Smooth muscle cell (in vitro differentiated cells): ENCODE data around the gene KLK5. TPM values are rescaled to one million over a fixed set of nuclear protein-coding genes. Genes with fewer than 3 reads are reported as not detected.
A peak's percentile ranks its signal among the peaks of the same experiment; 100 is the strongest.
"Not testable (repeated sequence)": the region's sequence is repeated elsewhere in the genome, so short reads cannot be mapped to it uniquely, and the experiment has no call there.

Experiments used
- DNase-seq: peaks from one replicate; lab custom pipeline; 2025; ENCODE audit not compliant: unreplicated experiment; lab: John Stamatoyannopoulos, UW
- H2AFZ ChIP-seq: fragments of 200-600 bp; sonication (generic); 2 replicates; pipeline ENCODE4 v1.6.0; 2016; ENCODE audit warnings: antibody characterized with exemption, low read depth, mild to moderate bottlenecking
- H3F3A ChIP-seq: fragments of 200-600 bp; sonication (generic); 2 replicates; pipeline ENCODE4 v1.6.0; 2017; ENCODE audit warnings: antibody characterized with exemption, low read depth
- H3K27ac ChIP-seq: fragments of 200-600 bp; sonication (generic); 2 replicates; pipeline ENCODE4 v1.5.1; 2016; ENCODE audit warnings: low read depth, mild to moderate bottlenecking
- H3K27me3 ChIP-seq: fragments of 200-600 bp; sonication (generic); 2 replicates; pipeline ENCODE4 v1.6.1; 2016; ENCODE audit warnings: low read depth, mild to moderate bottlenecking
- H3K36me3 ChIP-seq: fragments of 200-600 bp; sonication (generic); 2 replicates; pipeline ENCODE4 v1.5.1; 2016; ENCODE audit warnings: low read depth
- H3K4me1 ChIP-seq: fragments of 200-600 bp; sonication (generic); 2 replicates; pipeline ENCODE4 v1.5.1; 2016; ENCODE audit warnings: low read depth
- H3K4me2 ChIP-seq: fragments of 200-600 bp; sonication (generic); 2 replicates; pipeline ENCODE4 v1.6.0; 2016; ENCODE audit warnings: mild to moderate bottlenecking
- H3K4me3 ChIP-seq: fragments of 200-600 bp; sonication (generic); 2 replicates; pipeline ENCODE4 v1.5.1; 2016; ENCODE audit warnings: mild to moderate bottlenecking
- H3K79me2 ChIP-seq: fragments of 200-600 bp; sonication (generic); 2 replicates; pipeline ENCODE4 v1.6.0; 2016; ENCODE audit warnings: low read depth, mild to moderate bottlenecking
- H3K9ac ChIP-seq: fragments of 200-600 bp; sonication (generic); 2 replicates; pipeline ENCODE4 v1.6.0; 2016; ENCODE audit warnings: low read depth
- H3K9me3 ChIP-seq: fragments of 200-600 bp; sonication (generic); replicated peaks from 2 replicates; pipeline ENCODE4 v1.5.1; 2016; ENCODE audit warnings: low read depth
- H4K20me1 ChIP-seq: fragments of 200-600 bp; sonication (generic); 2 replicates; pipeline ENCODE4 v1.6.0; 2016; ENCODE audit warnings: low read depth
- CTCF ChIP-seq: fragments of 200-600 bp; sonication (generic); IDR thresholded peaks from 2 replicates; pipeline ENCODE4 v1.5.1; 2017; ENCODE audit warnings: borderline replicate concordance, mild to moderate bottlenecking, antibody characterized with exemption; ENCODE audit not compliant: insufficient read depth, poor library complexity, severe bottlenecking
- WGBS: methylation state at CpG from one replicate; pipeline ENCODE4 v1.1.7; 2016; ENCODE audit warnings: low lambda C conversion rate; 5-methylcytosine and 5-hydroxymethylcytosine counted together
- polyA plus RNA-seq: library from polyadenylated mRNA; unstranded; fragments of >200 nt; fragmentation: Nextera tagmentation; extraction: Ambion mirVana; gene quantifications from 2 replicates; pipeline ENCODE4 v1.2.1, GENCODE V29; 2016
- total RNA-seq: library from RNA; depleted of rRNA; stranded (reverse); fragments of >200 nt; gene quantifications from 2 replicates; pipeline ENCODE4 v1.2.3, GENCODE V29; 2014

KLK5 gene
- total and polyA plus RNA-seq, 2 experiments from 2014 or later = 0.38 to 1.2 TPM

- Histone ChIP-seq H3K79me2 (no peaks in the 10 kb centered on the region), H3F3A (no peaks in the 10 kb centered on the region), H2AFZ (no peak overlapping the region), H3K4me1 (no peaks in the 10 kb centered on the region), H3K27ac (peak overlapping the region; percentile 77), H3K4me3 (no peak overlapping the region), H4K20me1 (no peaks in the 10 kb centered on the region), H3K36me3 (no peaks in the 10 kb centered on the region), H3K27me3 (no peaks in the 10 kb centered on the region), H3K4me2 (no peak overlapping the region), H3K9me3 (no peaks in the 10 kb centered on the region), H3K9ac (peak overlapping the region; percentile 50)
- TF ChIP-seq CTCF = no peak
- no peak for DNase-seq
- WGBS = 72% methylated on average over 6 of the region's 6 CpGs
Observed at GRCh38 chr19:50896591-50897190, 56.1 kb downstream of the KLK5 start.

GRCh38 chr19:50896089-50896590, 56.7 kb downstream of the KLK5 start:
- not testable (repeated sequence) for H3K4me3 ChIP-seq, H3K36me3 ChIP-seq, H3K79me2 ChIP-seq, H3K27me3 ChIP-seq, H3K9me3 ChIP-seq, H3K4me2 ChIP-seq, H2AFZ ChIP-seq, H4K20me1 ChIP-seq, H3F3A ChIP-seq, DNase-seq, H3K4me1 ChIP-seq
- Histone ChIP-seq H3K9ac (peak overlapping the region; percentile 41), H3K27ac (peak overlapping the region; percentile 77)
- WGBS = 89% methylated on average over 9 of the region's 9 CpGs

- no peak overlapping the region for H2AFZ ChIP-seq
- no peak overlapping the region for H3K4me2 ChIP-seq
- H3K9ac ChIP-seq = no peak overlapping the region
- H3K4me3 ChIP-seq = no peak overlapping the region
- H3K36me3 ChIP-seq = no peaks in the 10 kb centered on the region
- no peaks in the 10 kb centered on the region for H3K9me3 ChIP-seq
- no peak for DNase-seq
- no peaks in the 10 kb centered on the region for H4K20me1 ChIP-seq
- no peaks in the 10 kb centered on the region for H3K79me2 ChIP-seq
- no peak for TF ChIP-seq CTCF
- 76% methylated on average over 10 of the region's 10 CpGs for WGBS
- H3K4me1 ChIP-seq = no peaks in the 10 kb centered on the region
- H3K27ac ChIP-seq = no peak overlapping the region
- H3F3A ChIP-seq = no peaks in the 10 kb centered on the region
- H3K27me3 ChIP-seq = no peaks in the 10 kb centered on the region
Observed at GRCh38 chr19:50894478-50895356, 58.1 kb downstream of the KLK5 start.

Other genes with a start within 250 kb of the KLK5 start
- 2.1 and 4.1 TPM in 2 replicates for gene SHANK1, start 233.2 kb downstream of the KLK5 start, total RNA-seq
- 1.0 and 1.8 TPM in 2 replicates for gene SHANK1, start 233.2 kb downstream of the KLK5 start, polyA plus RNA-seq
- 48.3 and 53.4 TPM in 2 replicates for gene CLEC11A, start 229.7 kb downstream of the KLK5 start, total RNA-seq
- 138 and 155 TPM in 2 replicates for gene CLEC11A, start 229.7 kb downstream of the KLK5 start, polyA plus RNA-seq
- gene GPR32, start 182.6 kb downstream of the KLK5 start, total RNA-seq = not detected in 2 replicates
- not detected in 2 replicates for gene GPR32, start 182.6 kb downstream of the KLK5 start, polyA plus RNA-seq
- gene ACP4, start 162.6 kb downstream of the KLK5 start, total RNA-seq = not detected in 2 replicates
- 0.26 TPM in 2 replicates for gene ACP4, start 162.6 kb downstream of the KLK5 start, polyA plus RNA-seq
- 0.85 TPM in 1 of 2 replicates, not detected in the other for gene KLK1, start 129.3 kb downstream of the KLK5 start, total RNA-seq
- not detected in 2 replicates for gene KLK1, start 129.3 kb downstream of the KLK5 start, polyA plus RNA-seq
- not detected in 2 replicates for gene KLK15, start 119.5 kb downstream of the KLK5 start, total RNA-seq
- gene KLK15, start 119.5 kb downstream of the KLK5 start, polyA plus RNA-seq = not detected in 2 replicates
- not detected in 2 replicates for gene KLK3, start 98.1 kb downstream of the KLK5 start, total RNA-seq
- gene KLK3, start 98.1 kb downstream of the KLK5 start, polyA plus RNA-seq = not detected in 2 replicates
- gene KLK2, start 79.6 kb downstream of the KLK5 start, total RNA-seq = not detected in 2 replicates
- not detected in 2 replicates for gene KLK2, start 79.6 kb downstream of the KLK5 start, polyA plus RNA-seq
- gene KLK4, start 41.6 kb downstream of the KLK5 start, total RNA-seq = not detected in 2 replicates
- 0.80 and 0.82 TPM in 2 replicates for gene KLK4, start 41.6 kb downstream of the KLK5 start, polyA plus RNA-seq
- gene KLK6, start 16.6 kb upstream of the KLK5 start, total RNA-seq = 9.5 and 20.7 TPM in 2 replicates
- 7.1 and 29.5 TPM in 2 replicates for gene KLK6, start 16.6 kb upstream of the KLK5 start, polyA plus RNA-seq
- 5.8 TPM in 1 of 2 replicates, not detected in the other for gene KLK7, start 30.9 kb upstream of the KLK5 start, total RNA-seq
- 0.25 TPM in 1 of 2 replicates, not detected in the other for gene KLK7, start 30.9 kb upstream of the KLK5 start, polyA plus RNA-seq
- 1.7 and 11.6 TPM in 2 replicates for gene KLK8, start 48.6 kb upstream of the KLK5 start, total RNA-seq
- gene KLK8, start 48.6 kb upstream of the KLK5 start, polyA plus RNA-seq = 4.3 TPM in 1 of 2 replicates, not detected in the other
- gene KLK10, start 66.7 kb upstream of the KLK5 start, total RNA-seq = 3.6 and 10.8 TPM in 2 replicates
- 3.8 and 8.5 TPM in 2 replicates for gene KLK10, start 66.7 kb upstream of the KLK5 start, polyA plus RNA-seq
- 2.1 and 3.2 TPM in 2 replicates for gene KLK11, start 73.6 kb upstream of the KLK5 start, total RNA-seq
- 0.97 TPM in 1 of 2 replicates, not detected in the other for gene KLK11, start 73.6 kb upstream of the KLK5 start, polyA plus RNA-seq
- 0.81 and 1.9 TPM in 2 replicates for gene KLK12, start 82.0 kb upstream of the KLK5 start, total RNA-seq
- gene KLK12, start 82.0 kb upstream of the KLK5 start, polyA plus RNA-seq = 1.7 and 2.2 TPM in 2 replicates
- gene KLK13, start 112.1 kb upstream of the KLK5 start, total RNA-seq = 0.72 and 1.6 TPM in 2 replicates
- gene KLK13, start 112.1 kb upstream of the KLK5 start, polyA plus RNA-seq = 0.19 and 1.3 TPM in 2 replicates
- 5.5 and 12.3 TPM in 2 replicates for gene KLK14, start 129.8 kb upstream of the KLK5 start, total RNA-seq
- 2.0 and 7.7 TPM in 2 replicates for gene KLK14, start 129.8 kb upstream of the KLK5 start, polyA plus RNA-seq
- 4.7 and 5.1 TPM in 2 replicates for gene CTU1, start 155.4 kb upstream of the KLK5 start, total RNA-seq
- 9.8 and 11.2 TPM in 2 replicates for gene CTU1, start 155.4 kb upstream of the KLK5 start, polyA plus RNA-seq
- not detected in 2 replicates for gene SIGLEC9, start 171.9 kb upstream of the KLK5 start, total RNA-seq
- not detected in 2 replicates for gene SIGLEC9, start 171.9 kb upstream of the KLK5 start, polyA plus RNA-seq
- not detected in 2 replicates for gene SIGLEC7, start 189.3 kb upstream of the KLK5 start, total RNA-seq
- gene SIGLEC7, start 189.3 kb upstream of the KLK5 start, polyA plus RNA-seq = not detected in 2 replicates